Measurements from ENCODE around the gene FAH.

The FAH gene

DNA sequence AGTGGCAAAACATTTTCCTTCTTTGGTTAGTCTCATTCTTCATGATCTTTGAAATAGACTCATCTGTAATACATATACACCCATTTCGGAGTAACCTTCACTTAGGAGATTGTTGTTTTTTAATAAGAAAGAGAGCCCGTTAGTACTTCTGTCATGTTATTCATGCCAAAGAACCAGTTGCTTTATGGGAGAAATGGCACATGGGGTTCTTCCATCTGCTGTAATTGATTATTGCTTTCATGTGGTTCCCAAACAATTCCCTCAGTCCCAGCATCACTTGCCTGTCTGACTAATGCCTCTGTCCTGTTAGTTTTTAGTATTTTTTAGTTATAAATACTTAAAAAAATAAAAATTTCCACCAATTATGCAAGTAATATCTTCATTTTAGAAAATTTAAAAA, 33.8 kb upstream of the FAH start:
- TF ChIP-seq EZH2phosphoT487 (IDR thresholded peaks at IDR 0.05; ENCODE audit: borderline replicate concordance) = no peak
- TF ChIP-seq, protein P1, sequence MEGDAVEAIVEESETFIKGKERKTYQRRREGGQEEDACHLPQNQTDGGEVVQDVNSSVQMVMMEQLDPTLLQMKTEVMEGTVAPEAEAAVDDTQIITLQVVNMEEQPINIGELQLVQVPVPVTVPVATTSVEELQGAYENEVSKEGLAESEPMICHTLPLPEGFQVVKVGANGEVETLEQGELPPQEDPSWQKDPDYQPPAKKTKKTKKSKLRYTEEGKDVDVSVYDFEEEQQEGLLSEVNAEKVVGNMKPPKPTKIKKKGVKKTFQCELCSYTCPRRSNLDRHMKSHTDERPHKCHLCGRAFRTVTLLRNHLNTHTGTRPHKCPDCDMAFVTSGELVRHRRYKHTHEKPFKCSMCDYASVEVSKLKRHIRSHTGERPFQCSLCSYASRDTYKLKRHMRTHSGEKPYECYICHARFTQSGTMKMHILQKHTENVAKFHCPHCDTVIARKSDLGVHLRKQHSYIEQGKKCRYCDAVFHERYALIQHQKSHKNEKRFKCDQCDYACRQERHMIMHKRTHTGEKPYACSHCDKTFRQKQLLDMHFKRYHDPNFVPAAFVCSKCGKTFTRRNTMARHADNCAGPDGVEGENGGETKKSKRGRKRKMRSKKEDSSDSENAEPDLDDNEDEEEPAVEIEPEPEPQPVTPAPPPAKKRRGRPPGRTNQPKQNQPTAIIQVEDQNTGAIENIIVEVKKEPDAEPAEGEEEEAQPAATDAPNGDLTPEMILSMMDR (conservative IDR thresholded peaks at IDR 0.05; ENCODE audit: low read length) = no peak

DNA sequence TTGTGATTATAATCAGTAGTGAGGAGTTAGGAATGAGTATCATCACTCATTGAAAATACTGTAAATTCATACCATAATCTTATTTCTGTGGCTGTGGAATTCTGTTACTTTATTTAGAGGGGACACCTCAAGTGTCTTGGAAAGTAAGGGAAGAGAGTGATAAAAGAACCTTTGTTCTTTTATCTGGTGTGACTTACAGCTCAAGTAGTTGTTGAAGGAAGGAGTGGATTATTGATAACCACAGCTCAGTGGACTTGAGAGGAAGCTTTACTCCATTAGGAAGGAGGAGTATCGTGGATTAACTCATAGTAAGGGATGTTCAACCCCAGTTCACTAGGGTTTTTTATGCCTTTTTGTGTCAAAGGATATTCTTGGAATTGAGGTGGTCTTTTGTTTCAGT, 32.2 kb upstream of the FAH start:
- Histone ChIP-seq H3K36me3 (ENCODE audit: insufficient read depth, low read length) (peaks cover 44% of the 10 kb centered on the region), H3K27me3 (ENCODE audit: insufficient read depth, low read length, poor library complexity, severe bottlenecking) (no peaks in the 10 kb centered on the region), H3F3A (ENCODE audit: low read depth) (no peaks in the 10 kb centered on the region), H3K4me3 (ENCODE audit: low read length, poor library complexity, severe bottlenecking) (no peak overlapping the region), H3K9ac (ENCODE audit: low read depth, low read length, poor library complexity, severe bottlenecking) (no peak overlapping the region), H3K79me2 (ENCODE audit: insufficient read depth, low read length) (peaks cover 53% of the 10 kb centered on the region), H3K4me2 (ENCODE audit: low read depth, low read length, poor library complexity, severe bottlenecking) (no peak overlapping the region), H3K9me3 (ENCODE audit: insufficient read depth, low read depth, low read length) (no peaks in the 10 kb centered on the region), H2AFZ (ENCODE audit: low read length) (no peak overlapping the region), H3K9me2 (replicated peaks; ENCODE audit: low read depth, low read length) (no peaks in the 10 kb centered on the region), H4K20me1 (ENCODE audit: insufficient read depth, low read length, poor library complexity, severe bottlenecking) (peaks cover 27% of the 10 kb centered on the region), H3K4me1 (ENCODE audit: insufficient read depth, low read length, poor library complexity, severe bottlenecking) (no peaks in the 10 kb centered on the region)
- no peak for TF ChIP-seq EZH2phosphoT487 (IDR thresholded peaks at IDR 0.05; ENCODE audit: borderline replicate concordance)
- TF ChIP-seq, protein P1 (conservative IDR thresholded peaks at IDR 0.05; ENCODE audit: low read length) = no peak

More for the DNA sequence above, 33.8 kb upstream of the FAH start:
- Histone ChIP-seq H2AFZ (ENCODE audit: low read length) (no peak overlapping the region), H3K9ac (ENCODE audit: low read depth, low read length, poor library complexity, severe bottlenecking) (no peak overlapping the region), H3K4me2 (ENCODE audit: low read depth, low read length, poor library complexity, severe bottlenecking) (no peak overlapping the region), H3K4me3 (ENCODE audit: low read length, poor library complexity, severe bottlenecking) (no peak overlapping the region), H3K4me1 (ENCODE audit: insufficient read depth, low read length, poor library complexity, severe bottlenecking) (no peaks in the 10 kb centered on the region), H3K9me2 (replicated peaks; ENCODE audit: low read depth, low read length) (no peaks in the 10 kb centered on the region), H3K9me3 (ENCODE audit: insufficient read depth, low read depth, low read length) (no peaks in the 10 kb centered on the region), H3K27me3 (ENCODE audit: insufficient read depth, low read length, poor library complexity, severe bottlenecking) (no peaks in the 10 kb centered on the region), H3K79me2 (ENCODE audit: insufficient read depth, low read length) (peaks cover 67% of the 10 kb centered on the region), H3F3A (ENCODE audit: low read depth) (no peaks in the 10 kb centered on the region), H3K36me3 (ENCODE audit: insufficient read depth, low read length) (peaks cover 36% of the 10 kb centered on the region; the same call in 1 of the 2 replicates), H4K20me1 (ENCODE audit: insufficient read depth, low read length, poor library complexity, severe bottlenecking) (peaks cover 42% of the 10 kb centered on the region)

DNA sequence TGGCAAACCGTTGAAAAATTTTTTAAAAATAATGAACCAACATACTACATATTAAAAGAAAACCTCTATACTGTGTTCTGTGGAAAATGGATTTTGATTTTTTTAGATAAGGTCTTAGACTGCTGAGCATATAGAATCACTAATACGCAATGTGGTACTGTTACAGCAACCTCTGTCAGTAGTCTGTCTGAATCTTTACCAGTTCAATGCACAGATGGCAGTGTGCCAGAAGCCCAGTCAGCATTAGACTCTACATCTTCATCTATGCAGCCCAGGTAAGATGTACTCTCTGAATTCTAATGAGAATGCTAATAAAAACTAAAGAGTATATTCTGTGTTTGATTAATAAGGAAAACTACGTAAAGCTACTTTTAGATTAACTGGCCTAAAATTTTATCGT, 31.3 kb upstream of the FAH start:
- Histone ChIP-seq H4K20me1 (ENCODE audit: insufficient read depth, low read length, poor library complexity, severe bottlenecking) (peaks cover 22% of the 10 kb centered on the region), H3K9me3 (ENCODE audit: insufficient read depth, low read depth, low read length) (no peaks in the 10 kb centered on the region), H3K27me3 (ENCODE audit: insufficient read depth, low read length, poor library complexity, severe bottlenecking) (no peaks in the 10 kb centered on the region), H2AFZ (ENCODE audit: low read length) (no peak overlapping the region), H3K4me3 (ENCODE audit: low read length, poor library complexity, severe bottlenecking) (no peak overlapping the region), H3K79me2 (ENCODE audit: insufficient read depth, low read length) (peaks cover 45% of the 10 kb centered on the region), H3K36me3 (ENCODE audit: insufficient read depth, low read length) (peaks cover 53% of the 10 kb centered on the region), H3K9me2 (replicated peaks; ENCODE audit: low read depth, low read length) (no peaks in the 10 kb centered on the region), H3F3A (ENCODE audit: low read depth) (no peaks in the 10 kb centered on the region), H3K9ac (ENCODE audit: low read depth, low read length, poor library complexity, severe bottlenecking) (no peak overlapping the region), H3K4me2 (ENCODE audit: low read depth, low read length, poor library complexity, severe bottlenecking) (no peak overlapping the region), H3K4me1 (ENCODE audit: insufficient read depth, low read length, poor library complexity, severe bottlenecking) (no peaks in the 10 kb centered on the region)
- TF ChIP-seq, protein P1 (conservative IDR thresholded peaks at IDR 0.05; ENCODE audit: low read length) = no peak
- TF ChIP-seq EZH2phosphoT487 (IDR thresholded peaks at IDR 0.05; ENCODE audit: borderline replicate concordance) = no peak
